Testis (tissue), 2 donors: ENCODE data around the gene KIF27.
"Not testable (repeated sequence)": the region's sequence is repeated elsewhere in the genome, so short reads cannot be mapped to it uniquely, and the experiment has no call there.

Source experiments
- POLR2A ChIP-seq: fragments of 450-650 bp; IDR thresholded peaks from one replicate; pipeline ENCODE4 v1.6.1; 2017; ENCODE audit warnings: antibody characterized with exemption, mild to moderate bottlenecking, moderate library complexity
- TF ChIP-seq, protein P1 (sequence below), 3 experiments: fragments of 450-650 bp in 2 of 3; fragments of 200-600 bp in 1 of 3; sonication (generic) in 1 of 3; IDR thresholded peaks; one replicate each; pipeline ENCODE4 v1.5.1; 2016 to 2019; ENCODE audit warnings: antibody characterized with exemption in 3 of 3, mild to moderate bottlenecking in 2 of 3, moderate library complexity in 1 of 3

DNA sequence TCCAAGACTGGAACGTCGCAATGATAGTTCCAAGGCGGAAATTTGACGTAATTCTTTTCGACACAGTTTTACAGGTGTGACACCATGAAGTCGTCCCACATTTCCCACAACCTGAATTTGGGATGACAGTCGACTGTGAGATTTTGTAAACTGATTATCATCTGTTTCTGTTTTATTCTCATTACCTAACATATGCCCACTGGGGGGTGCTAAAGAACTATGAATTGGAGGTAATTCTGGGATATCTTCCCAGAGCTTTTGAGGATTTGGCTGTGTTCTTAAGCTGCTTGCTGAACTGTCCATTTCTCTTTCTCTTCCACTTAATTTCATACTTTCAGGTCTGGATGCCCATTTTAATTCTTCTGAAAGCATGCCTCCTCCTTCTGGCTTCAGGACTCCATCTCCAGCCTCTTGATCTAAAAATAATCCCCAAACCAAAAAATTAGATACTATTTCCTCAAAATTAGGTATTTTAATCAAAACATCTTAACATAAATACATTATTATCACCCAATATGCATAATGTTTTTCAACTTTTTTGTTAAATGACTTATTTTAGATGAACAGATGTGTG, 84.1 kb downstream of the KIF27 start:
- TF ChIP-seq, protein P1, sequence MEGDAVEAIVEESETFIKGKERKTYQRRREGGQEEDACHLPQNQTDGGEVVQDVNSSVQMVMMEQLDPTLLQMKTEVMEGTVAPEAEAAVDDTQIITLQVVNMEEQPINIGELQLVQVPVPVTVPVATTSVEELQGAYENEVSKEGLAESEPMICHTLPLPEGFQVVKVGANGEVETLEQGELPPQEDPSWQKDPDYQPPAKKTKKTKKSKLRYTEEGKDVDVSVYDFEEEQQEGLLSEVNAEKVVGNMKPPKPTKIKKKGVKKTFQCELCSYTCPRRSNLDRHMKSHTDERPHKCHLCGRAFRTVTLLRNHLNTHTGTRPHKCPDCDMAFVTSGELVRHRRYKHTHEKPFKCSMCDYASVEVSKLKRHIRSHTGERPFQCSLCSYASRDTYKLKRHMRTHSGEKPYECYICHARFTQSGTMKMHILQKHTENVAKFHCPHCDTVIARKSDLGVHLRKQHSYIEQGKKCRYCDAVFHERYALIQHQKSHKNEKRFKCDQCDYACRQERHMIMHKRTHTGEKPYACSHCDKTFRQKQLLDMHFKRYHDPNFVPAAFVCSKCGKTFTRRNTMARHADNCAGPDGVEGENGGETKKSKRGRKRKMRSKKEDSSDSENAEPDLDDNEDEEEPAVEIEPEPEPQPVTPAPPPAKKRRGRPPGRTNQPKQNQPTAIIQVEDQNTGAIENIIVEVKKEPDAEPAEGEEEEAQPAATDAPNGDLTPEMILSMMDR (IDR thresholded peaks at IDR 0.05), result not testable (repeated sequence)
- not testable (repeated sequence) for TF ChIP-seq POLR2A
